HG03103 (cell line): ENCODE data around the gene HACD1.
A peak's percentile ranks its signal among the peaks of the same experiment; 100 is the strongest.
"Not testable (repeated sequence)": the region's sequence is repeated elsewhere in the genome, so short reads cannot be mapped to it uniquely, and the experiment has no call there.

Experiments
- ATAC-seq: cut with Tn5 transposase; IDR thresholded peaks from one replicate; pipeline ENCODE4 v1.9.1; 2021; ENCODE audit warnings: low read depth; ENCODE audit not compliant: unreplicated experiment

HACD1 gene

GRCh38 chr10:17587321-17587720 lies 29.9 kb downstream of the HACD1 start:
- ATAC-seq: not testable (repeated sequence)

- peak; percentile 45 for ATAC-seq
Observed at GRCh38 chr10:17586821-17587234, 30.3 kb downstream of the HACD1 start.

GRCh38 chr10:17585016-17585415 lies 32.2 kb downstream of the HACD1 start:
- peak; percentile 72 for ATAC-seq

DNA sequence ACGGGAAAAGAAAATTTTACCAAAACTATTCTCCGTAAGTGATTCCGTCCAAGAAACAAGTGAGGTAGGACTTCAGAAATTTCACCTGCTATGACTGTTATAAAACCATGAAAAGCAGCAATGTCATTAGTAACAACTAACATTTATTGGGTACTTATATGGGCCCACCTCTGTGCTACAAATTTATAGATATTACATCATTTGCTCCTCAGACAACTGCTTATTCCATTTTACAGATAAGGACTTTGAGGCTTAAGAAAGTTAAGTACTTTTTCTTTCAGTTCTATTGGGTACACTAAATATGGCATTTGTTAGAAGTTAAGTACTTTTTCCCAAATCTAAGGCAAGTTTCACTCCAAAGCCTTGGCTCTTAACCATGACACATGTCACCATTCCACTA lies 36.3 kb downstream of the HACD1 start:
- ATAC-seq: no peak

DNA sequence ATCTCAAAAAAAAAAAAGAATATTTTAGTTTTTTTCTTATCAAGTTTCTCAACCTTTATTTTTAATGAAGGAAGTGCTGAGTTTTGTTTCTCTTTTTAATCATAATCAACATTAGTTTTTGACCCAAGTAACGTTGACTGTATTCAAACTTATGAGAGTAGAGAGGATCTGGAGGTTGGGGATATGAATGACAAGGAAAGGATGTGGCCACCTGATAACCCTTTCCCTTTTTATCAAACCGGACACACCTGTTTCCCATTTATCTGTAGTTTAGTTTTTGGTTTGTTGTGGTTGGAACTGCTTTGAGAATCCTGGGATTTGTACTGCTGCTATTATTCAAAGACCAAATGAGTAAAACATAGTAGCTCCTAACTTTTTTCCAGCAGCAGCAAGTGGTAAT lies 38.6 kb downstream of the HACD1 start:
- no peak for ATAC-seq

GRCh38 chr10:17576768-17577167 lies 40.4 kb downstream of the HACD1 start:
- no peak for ATAC-seq

GRCh38 chr10:17564911-17565310 lies 52.3 kb downstream of the HACD1 start:
- no peak for ATAC-seq

DNA sequence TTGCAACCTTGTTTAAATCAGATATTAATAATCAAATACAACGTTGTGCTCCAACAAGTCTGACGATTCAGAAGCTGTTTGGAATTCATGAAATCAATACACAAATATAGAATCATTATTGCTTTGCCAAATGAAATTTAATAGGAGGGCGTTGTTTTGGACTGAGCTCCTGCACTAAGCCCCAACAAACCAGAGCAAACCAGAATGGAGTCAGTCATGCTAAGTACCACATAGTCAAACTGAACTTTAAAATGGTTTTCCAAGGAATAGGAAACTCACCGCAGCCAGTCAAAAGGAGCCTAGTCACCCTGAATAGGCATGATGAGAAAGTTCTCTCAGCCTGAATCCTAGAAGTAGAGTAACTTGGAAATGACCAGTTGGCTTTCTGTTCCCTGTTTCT lies 53.7 kb downstream of the HACD1 start:
- ATAC-seq: no peak

DNA sequence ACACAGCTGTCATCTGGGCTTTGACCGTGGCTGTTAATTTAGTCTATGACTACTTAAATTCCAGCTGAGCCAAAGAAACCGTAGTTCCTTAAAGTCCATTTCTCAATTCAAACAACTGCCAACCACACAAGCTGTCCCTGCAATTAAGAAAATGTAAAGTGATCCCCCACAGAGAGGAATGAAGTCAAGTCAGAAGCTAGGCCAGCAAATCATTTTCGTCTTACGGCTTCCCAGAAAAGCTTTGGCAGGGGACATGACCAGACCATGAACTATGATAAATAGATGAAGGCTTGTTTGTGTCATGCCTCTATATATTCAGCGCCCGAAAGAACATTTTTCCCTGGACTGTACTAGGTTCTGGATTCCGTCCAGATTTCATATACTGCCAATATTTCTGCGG lies 54.6 kb downstream of the HACD1 start:
- no peak for ATAC-seq

DNA sequence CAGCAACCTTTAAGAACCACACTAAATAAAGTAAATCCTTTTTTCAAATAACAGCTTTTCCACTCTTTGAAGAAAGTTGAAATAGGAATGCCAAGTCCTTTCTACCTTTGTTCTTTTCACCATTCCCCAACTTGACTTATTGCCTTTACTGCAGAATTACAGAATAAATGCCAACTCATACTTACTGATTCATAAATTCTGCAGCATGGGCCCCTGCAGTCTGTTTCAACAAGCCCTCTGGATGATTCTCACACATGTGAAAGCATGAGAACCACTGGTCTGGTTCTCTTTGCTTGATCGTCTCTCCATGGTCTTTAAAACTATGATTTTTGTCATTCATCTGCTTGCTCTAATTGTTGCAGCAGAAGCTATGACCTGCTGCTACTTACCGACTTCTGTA lies 56.1 kb downstream of the HACD1 start:
- no peak for ATAC-seq

DNA sequence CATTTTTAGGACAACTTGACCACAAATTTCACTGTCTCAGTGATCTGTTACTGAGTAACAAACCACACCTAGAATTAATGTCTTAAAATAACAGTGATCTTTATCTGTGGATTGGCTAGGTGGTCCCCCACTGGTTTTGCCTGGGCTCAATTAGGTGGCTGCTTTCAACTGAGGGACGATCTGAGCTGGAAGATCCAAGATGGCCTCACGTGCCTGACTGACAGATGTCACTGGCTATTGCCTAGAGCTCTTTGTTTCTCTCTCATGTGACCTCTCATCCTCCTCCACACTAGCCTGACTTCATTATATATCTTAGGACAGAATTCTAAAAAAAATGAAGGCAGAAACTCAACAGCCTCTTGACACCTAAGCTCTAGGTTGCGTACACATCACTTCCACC lies 59.7 kb downstream of the HACD1 start:
- ATAC-seq: no peak

GRCh38 chr10:17548770-17549169 lies 68.4 kb downstream of the HACD1 start:
- ATAC-seq: no peak

- no peak for ATAC-seq
Observed at GRCh38 chr10:17548162-17548561, 69.0 kb downstream of the HACD1 start.

- no peak for ATAC-seq
Observed at GRCh38 chr10:17547060-17547459, 70.1 kb downstream of the HACD1 start.

- no peak for ATAC-seq
Observed at GRCh38 chr10:17544465-17544864, 72.7 kb downstream of the HACD1 start.
